Measurements from ENCODE around the gene YEATS4.
A peak's percentile ranks its signal among the peaks of the same experiment; 100 is the strongest.
"Not testable (repeated sequence)": the region's sequence is repeated elsewhere in the genome, so short reads cannot be mapped to it uniquely, and the experiment has no call there.

YEATS4 gene

DNA sequence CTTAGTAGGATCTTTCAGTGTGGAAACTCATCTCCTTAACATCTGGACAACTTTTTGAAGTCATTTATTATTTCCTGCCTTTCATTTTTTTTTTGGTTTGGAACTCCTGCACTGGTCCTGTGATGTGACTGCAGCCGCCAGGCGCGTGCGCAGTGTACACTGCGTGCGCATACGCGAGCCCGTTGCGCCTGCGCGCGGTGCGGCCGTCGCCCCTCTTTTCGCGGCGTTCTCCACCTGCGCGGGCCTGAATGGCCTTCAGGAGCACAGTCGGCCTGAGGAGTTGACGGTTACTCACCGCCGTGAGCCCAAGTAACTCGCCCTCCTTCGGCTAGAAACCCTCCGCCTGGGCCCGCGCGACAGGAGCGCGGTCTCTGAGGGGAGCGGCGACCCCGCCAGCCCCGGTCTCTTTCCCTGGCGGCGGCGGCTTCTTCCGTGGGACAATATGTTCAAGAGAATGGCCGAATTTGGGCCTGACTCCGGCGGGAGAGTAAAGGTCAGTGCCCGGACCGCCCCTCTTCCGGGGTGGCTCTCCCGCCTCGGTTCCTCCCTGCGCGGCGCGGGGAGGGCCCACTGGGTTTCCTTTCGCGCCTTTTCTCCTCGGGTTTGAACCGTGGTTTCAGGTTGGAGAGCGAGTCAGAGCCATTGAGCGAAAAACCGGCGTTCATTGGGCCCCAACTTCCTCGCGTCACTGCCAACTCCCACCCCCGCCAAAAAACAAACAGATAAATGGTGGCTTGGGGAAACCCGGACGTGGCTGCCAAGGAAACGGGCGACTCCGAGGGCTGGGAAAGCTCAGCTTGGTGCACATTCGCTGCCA, at the start of gene YEATS4:
Gene YEATS4, plus strand, starts transcription at position 213 of the 817 bp plus-strand sequence. Its CDS starts 230 bp downstream, at position 443.
- DNase-seq (ENCODE audit: low spot score): peak; percentile 97

DNA sequence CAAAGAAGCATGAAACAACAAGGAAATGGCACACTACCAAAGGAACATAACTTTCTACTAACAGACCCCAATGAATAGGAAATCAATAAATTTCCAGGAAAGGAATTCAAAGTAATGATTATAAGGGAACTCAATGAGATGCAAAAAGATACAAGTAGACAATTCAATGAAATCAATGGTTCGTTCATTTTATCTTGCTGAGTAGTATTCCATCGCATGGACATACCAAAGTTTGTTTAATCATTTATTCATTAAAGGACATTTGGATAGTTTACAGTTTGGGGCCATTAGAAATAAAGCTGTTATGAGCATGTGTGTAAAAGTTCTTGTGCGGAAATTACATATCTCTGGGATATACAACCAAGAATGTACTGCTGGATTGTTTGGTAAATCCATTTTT, 46.3 kb upstream of the YEATS4 start:
- DNase-seq (ENCODE audit: low spot score): no peak

DNA sequence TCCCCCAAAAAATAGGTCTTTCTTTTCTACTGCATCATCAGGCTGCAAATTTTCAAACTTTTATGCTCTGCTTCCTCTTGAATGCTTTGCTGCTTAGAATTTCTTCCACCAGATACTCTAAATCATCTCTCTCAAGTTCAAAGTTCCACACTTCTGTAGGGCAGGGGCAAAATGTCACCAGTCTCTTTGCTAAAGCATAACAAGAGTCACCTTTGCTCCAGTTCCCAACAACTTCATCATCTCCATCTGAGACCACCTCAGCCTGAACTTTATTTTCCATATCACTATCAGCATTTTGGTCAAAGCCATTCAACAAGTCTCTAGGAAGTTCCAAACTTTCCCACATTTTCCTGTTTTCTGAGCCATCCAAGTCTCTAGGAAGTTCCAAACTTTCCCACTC, 42.8 kb upstream of the YEATS4 start:
- DNase-seq (ENCODE audit: low spot score): not testable (repeated sequence)

DNA sequence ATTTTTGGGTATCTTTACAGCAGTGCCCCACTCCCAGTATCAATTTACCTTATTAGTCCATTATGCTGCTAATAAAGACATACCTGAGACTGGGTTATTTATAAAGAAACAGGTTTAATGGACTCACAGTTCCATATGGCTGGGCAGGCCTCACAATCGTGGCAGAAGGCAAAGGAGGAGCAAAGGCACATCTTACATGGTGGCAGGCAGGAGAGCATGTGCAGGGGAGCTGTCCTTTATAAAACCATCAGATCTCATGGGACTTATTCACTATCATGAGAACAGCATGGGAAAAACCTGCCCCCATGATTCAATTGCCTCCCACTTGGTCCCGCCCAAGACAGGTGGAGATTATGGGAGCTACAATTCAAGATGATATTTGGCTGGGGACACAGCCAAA, 42.3 kb upstream of the YEATS4 start:
- DNase-seq (ENCODE audit: low spot score): not testable (repeated sequence)

DNA sequence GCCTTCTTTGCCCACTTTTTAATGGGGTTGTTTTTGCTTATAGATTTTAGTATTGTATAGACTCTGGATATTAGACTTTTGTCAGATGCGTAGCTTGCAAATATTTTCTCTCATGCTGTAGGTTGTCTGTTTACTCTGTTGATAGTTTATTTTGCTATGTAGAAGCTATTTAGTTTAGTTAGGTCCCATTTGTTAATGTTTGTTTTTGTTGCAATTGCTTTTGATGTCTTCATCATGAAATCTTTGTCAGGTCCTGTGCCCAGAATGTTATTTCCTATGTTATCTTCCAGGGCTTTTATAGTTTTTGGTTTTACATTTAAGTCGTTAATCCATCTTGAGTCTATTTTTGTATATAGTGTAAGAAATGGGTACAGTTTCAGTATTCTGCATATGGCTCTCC, 41.3 kb upstream of the YEATS4 start:
- DNase-seq (ENCODE audit: low spot score): no peak

DNA sequence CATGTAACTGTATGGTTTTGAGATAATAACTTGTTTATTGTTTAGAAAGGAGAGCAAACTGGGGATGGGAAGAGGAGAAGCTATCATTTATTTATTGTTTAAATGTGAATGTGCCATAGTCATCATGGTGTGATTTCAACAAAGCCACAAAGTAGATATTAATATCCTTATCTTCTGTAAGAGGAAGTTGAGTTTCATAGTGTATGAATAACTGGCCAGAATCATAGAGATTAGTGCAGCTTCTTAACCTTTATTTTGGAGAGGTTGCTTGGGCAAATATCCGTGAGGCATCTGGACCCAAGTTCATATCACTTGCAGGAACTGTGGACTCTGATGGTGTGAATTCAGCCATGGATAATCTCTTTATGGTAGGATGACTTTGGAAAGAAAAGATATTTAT, 38.2 kb upstream of the YEATS4 start:
- no peak for DNase-seq (ENCODE audit: low spot score)

DNA sequence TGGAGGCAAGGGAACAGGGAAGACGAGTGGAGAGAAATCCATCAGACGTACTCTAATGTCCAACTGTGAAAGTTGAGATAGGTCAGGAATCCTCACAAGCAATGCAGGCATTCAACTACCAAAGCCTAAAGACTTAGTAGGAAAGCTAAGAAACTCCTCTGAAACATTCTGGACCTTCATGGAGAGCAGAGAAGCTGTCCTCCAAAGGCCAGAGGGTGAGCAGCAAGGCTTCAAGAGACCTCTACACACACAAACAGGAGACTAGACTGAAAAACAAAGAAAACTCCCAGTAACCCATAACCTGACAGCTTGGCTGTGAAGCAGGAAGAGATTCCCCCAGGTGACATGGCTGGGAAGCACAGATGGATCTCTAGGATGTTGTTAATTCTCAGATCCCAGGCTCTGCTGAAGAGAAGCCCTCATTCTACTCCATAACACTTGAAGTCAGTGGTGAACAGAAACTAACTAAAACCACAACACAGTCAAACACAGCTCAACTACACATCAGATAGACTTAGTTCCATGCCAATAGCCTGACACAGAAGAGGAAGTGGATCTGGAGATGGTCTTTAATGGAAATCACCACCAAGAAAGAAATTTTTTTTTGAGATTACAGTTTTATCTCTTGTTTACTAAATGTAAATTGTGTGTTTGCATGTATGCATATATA, 34.6 kb upstream of the YEATS4 start:
- DNase-seq (ENCODE audit: low spot score): no peak

DNA sequence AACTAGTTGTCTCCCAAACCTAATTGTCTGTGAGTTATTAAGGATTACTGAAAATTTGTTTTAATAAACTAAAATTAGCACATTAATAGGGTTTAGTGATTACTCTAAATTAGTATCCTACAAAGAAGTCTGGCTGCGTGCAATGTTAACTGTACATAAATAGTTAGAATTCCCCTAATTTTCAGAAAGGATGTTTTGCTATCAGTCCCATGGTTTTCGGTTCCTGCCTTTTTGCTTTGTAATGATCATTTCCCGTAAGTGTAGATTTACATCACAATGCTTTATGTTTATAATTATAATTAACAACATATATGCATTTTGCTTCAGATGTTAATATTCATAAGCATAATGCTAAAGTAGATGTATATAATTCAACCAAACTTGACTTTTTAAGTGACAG, 31.1 kb upstream of the YEATS4 start:
- DNase-seq (ENCODE audit: low spot score): no peak

DNA sequence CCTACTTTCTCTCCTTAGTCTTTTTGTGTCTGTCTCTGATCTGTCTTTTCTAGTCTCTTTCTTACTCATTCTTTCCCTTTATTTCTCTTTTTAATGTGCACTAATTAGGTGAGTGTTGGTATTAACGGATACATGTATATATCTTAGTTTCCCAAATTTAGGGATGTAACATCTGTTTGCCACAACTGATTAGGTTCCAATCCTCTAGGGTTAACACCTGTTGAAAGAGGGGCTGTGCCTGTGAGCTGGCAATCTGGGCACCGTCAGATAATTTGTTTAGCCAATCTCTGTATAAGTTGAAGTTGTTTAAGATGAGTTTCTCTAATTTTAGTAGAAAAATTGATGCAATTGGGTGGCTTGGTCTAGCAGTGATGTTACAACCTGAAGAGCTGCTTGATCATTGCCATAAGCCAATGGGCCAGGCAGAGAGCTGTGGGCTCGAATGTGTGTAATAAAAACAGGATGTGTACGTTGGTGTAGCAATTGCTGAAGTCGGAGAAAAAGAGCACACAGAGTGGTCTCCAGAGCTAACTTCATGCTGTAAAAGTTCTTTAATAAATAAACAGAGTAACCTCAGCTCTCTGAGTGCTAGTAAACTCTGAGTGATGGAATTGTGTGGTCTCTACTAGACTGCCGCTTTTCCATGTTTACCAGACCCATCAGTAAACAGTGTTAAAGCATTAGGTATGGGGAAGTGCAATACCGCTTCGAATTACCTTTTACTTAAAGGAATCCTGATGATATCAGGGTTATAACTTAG, 29.7 kb upstream of the YEATS4 start:
- DNase-seq (ENCODE audit: low spot score): no peak

DNA sequence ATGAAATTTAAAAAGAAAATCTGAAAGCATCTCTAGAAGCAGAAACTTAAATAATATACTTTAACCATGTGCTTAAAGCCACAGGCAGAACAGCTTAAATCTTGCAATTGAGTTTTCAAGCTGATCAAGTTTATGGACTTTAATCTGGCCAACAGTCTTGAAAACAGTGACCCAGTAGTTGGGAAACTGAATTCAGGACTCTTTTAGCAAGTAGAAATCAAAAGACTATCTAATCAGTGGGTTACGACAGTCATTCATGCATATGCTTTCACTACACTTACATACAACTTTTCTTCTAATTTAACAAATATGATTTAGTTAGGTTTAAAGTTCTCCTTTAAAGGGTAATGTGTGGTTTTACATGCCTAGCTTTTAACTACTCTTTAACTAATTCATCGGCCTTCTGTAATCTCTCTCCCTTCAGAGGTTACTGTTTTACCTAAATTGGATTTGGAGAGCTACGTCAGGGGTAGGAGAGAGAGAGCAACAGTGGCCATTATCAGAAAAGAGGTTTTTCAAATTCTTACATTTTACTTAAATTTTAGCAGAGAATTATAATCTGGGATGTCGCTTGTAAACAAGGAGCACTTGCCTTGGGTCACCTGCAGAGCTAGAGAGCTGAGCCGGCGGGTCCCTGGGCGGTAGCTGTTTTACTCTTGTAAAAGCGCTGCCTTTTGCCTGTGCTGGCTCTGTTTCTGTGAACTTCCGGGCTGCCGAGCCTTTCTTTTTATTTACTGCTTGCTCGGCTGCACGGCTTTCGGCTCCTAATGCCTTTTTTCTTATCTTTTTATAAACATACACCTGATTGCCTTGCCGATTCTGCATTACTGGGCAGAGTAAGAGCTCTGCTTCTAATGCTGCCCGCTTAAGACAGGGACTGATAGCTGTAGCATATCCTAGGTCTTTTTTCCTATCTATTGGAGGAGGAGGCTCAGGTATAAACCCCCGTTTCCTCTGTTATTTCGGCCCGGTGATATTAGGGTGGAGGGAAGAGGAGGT, 28.8 kb upstream of the YEATS4 start:
- DNase-seq (ENCODE audit: low spot score): no peak

DNA sequence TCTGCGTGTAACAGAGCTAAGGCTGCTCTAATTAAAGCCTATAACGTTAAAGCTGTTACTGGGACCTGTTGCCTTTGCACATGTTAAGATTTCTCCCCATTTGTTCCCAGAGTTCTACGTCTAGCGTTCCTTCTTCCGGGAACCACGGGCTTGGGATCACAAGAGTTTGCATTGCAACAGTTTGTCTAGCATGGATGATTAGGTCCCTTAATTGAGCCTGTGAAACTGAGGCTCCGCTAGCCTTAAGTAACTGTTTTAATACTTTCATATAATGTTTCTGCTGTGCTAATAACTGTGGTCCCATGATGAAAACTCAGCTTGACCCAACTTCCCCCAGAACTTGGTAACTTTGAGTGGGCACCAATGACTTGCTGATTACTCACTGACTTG, 28.0 kb upstream of the YEATS4 start:
- no peak for DNase-seq (ENCODE audit: low spot score)

DNA sequence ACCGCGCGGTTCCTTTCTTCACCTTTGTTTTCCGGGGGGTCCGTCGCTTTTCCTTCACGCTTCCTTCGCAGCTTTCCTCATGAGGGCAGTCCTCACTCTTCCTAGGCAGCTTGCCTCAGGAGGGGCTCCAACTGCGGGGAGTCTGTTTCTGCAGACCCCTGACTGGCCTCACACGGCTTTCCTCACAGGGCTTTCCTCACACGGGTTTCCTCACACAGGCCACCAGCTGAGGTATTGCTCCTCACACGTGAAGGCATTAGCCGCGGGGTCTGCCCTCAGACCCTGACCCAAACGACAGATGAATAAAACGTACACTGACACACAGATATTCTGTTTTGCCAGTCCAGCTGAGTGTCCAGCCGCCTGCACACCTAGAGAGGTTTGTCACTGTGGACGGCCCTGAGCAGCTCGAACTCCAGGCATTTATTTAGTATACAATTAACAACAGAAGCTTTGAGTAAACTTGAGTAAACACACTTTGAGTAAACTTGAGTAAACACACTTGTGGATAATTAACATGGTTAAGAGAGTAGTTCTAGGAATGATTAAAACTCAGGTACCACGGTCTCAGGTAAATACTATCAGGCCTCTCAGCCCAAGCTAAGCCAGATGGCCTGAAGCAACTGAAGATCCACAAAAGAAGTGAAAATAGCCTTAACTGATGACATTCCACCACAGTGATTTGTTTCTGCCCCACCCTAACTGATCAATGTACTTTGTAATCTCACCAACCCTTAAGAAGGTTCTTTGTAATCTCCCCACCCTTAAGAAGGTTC, 27.4 kb upstream of the YEATS4 start:
- DNase-seq (ENCODE audit: low spot score): no peak

DNA sequence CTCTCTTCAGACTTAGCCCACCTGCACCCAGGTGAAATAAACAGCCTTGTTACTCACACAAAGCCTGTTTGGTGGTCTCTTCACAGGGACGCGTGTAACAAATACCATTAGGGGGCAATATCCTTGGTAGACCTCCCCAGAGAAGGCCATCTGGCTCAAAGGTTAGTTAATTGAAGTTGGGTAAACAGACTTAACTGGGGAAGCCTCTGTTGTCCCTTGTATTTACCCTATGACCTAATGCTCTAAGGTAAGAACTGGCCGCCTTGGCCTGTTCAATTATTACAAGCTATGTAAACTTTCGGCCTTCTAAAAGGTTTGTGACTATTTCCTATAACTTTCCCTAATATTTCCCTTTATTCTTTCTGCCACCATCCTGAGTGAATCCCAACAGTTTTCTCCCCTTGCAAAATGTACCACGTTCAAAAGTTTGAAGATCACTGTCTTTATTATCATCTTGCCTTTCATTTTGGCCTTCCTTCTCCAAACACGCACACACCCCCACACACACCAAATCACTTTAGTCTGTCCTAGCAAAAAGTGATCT, 26.7 kb upstream of the YEATS4 start:
- DNase-seq (ENCODE audit: low spot score): no peak

DNA sequence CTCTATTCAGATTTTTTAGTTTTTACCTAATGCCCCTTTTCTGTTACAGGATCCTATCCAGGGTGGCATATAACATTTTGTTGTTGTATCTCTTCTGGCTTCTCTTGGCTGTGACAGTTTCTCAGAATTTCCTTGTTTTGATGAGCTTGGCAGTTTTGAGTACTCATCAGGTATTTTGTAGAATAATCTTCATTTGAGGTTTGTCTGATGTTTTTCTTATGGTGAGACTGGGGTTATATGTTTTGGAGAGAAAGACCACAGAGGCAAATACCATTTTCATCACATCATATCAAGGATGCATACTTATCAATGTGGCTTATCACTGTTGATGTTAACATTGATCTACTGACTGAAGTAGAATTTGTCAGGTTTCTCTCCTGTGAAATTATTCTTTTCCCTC, 25.4 kb upstream of the YEATS4 start:
- no peak for DNase-seq (ENCODE audit: low spot score)

DNA sequence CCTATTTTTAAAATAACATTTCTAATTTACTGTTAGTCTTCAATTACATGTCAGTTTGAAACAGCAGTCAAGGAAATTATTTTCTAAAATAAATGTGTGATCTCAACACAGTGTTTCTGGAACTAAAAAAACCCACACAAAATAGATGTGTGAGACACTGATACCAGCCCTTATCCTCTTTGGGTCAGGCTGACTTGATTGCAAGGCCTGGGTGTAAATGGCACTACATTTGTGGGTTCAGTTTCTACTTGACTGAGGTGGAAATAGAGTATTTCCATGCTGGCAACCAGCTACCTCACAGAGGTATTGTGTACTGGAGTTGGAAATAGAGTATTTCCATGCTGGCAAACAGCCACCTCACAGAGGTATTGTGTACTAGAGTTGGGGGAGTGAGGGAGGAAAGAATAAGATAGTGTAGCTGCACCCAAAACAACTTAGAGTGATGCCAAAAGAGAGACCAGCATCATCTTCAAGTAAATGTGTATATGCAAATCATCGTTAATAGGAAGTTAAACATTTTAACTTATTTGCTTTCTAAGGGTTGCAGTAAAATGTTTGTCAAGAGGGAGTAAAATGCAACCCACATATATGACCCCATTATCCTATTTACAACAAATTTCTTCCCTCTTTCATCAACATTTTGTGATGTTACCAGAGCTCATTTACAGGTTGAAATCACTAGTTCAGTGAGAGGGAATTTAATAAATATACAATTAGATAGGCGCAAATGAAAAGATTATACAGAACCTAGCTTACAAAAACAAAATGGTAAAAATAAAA, 22.0 kb upstream of the YEATS4 start:
- no peak for DNase-seq (ENCODE audit: low spot score)

DNA sequence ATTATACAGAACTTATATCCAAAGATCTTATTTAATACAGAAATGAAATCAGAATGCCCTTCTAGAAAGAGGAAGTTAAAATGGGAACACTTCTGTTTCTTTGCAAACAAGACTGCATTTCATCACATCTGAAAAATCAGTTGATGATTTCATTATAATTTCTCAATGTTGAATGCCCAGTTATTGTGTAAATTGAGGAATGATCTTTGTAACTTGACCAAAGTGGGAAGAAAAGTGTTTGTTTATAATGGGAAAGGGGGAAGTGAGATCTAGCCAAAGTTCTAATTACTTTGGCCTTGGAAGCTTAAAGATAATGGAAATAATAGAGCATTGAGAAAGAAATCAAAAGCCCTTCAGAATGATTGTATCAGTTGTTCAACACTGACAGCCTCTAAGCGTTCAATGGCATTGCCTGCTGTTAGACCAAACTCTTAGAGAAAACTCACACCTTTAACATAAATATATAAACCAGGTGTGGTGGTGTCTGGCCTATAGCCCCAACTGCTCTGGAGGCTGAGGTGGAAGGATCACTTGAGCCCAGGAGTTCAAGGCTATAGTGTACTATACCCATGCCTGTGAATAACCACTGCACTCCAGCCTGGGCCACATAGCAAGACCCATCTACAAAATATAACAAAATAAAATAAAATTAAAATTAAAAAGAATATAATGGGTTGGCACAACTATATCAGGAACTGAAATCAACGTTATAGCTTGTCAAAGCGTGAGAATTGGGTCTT, 21.3 kb upstream of the YEATS4 start:
- DNase-seq (ENCODE audit: low spot score): no peak

DNA sequence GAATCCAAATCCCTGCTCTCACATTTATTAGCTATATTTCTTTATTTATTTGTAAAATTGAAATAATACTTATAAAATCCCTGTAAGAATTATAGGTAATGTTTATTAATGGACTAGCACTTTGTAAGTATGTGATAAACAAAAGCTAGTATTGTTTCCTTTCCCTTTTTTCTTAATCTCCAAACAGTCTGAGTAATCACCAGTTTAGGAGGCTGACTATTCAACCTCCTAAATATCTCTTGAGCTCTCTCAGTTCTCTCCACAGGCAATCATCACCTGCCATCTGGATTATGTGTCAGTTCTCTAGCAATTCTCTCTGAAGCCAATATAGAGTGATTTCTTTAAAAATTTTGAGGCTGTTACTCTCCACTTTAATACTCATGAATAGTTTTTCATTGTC, 20.6 kb upstream of the YEATS4 start:
- DNase-seq (ENCODE audit: low spot score): no peak

DNA sequence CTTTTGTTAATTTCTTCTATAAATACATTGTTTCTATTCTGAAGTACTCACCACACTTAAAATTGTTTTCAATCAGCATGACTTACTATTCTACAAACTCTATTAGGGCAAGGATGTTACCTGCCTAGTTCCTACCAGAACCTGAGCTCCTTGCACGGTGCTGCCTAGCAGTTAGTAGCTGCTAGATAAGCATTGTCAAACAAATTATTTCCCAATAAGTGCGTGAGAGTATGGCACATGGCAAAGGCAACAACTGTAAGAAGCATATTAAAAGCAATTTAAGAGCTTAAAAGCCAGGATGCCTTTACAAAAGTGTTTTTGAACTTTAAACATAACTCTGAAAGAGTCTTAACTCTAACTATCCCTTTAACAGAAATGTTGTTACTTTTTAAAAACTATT, 19.5 kb upstream of the YEATS4 start:
- DNase-seq (ENCODE audit: low spot score): no peak

DNA sequence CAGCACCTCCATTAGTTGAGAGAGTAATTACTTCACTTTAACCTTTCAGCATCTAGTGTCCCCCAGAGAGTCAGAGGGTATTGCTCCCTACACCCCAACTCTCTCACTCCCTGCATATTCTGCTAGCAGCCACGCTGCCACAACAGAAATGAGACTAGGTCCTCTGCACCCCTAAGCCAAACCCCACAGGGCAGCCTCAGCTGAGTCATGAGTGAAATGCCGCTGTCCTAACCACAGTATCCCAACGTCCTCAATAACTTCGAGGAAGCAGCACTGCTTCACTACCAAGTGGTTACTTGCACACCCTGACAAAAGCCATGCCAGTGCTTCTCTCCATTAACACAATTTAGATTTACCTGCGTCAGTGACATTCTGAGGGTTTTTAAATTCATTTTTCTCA, 18.2 kb upstream of the YEATS4 start:
- DNase-seq (ENCODE audit: low spot score): no peak
